NCI-H2196 treated with DMSO at 0.1 percent for 48 hours (cell line): ENCODE data around the gene FHAD1.
"Not testable (repeated sequence)": the region's sequence is repeated elsewhere in the genome, so short reads cannot be mapped to it uniquely, and the experiment has no call there.

Source experiments
- DNase-seq: peaks from one replicate; lab custom pipeline; 2025; ENCODE audit not compliant: unreplicated experiment; lab: John Stamatoyannopoulos, UW

FHAD1 gene

GRCh38 chr1:15303935-15304334, 56.9 kb downstream of the FHAD1 start:
- DNase-seq, result no peak

- no peak for DNase-seq
Measured at GRCh38 chr1:15304708-15305467, 57.9 kb downstream of the FHAD1 start.

- no peak for DNase-seq
Measured at GRCh38 chr1:15305468-15305770, 58.4 kb downstream of the FHAD1 start.

GRCh38 chr1:15306352-15306751, 59.3 kb downstream of the FHAD1 start:
- not testable (repeated sequence) for DNase-seq

- DNase-seq, result no peak
Measured at GRCh38 chr1:15308135-15308534, 61.1 kb downstream of the FHAD1 start.

- no peak for DNase-seq
Measured at GRCh38 chr1:15308621-15309027, 61.6 kb downstream of the FHAD1 start.

- DNase-seq, result no peak
Measured at GRCh38 chr1:15309687-15310086, 62.7 kb downstream of the FHAD1 start.

GRCh38 chr1:15310544-15310943, 63.5 kb downstream of the FHAD1 start:
- DNase-seq, result no peak

- no peak for DNase-seq
Measured at GRCh38 chr1:15311122-15311822, 64.2 kb downstream of the FHAD1 start.

GRCh38 chr1:15311880-15312279, 64.9 kb downstream of the FHAD1 start:
- no peak for DNase-seq

- DNase-seq, result no peak
Measured at GRCh38 chr1:15312626-15313411, 65.8 kb downstream of the FHAD1 start.

GRCh38 chr1:15314328-15315281, 67.6 kb downstream of the FHAD1 start:
- DNase-seq, result no peak

GRCh38 chr1:15315815-15316214, 68.8 kb downstream of the FHAD1 start:
- DNase-seq, result no peak

GRCh38 chr1:15316510-15316909, 69.5 kb downstream of the FHAD1 start:
- no peak for DNase-seq

GRCh38 chr1:15320267-15320666, 73.2 kb downstream of the FHAD1 start:
- no peak for DNase-seq

- DNase-seq, result no peak
Measured at GRCh38 chr1:15321601-15322000, 74.6 kb downstream of the FHAD1 start.

GRCh38 chr1:15322648-15323350, 75.8 kb downstream of the FHAD1 start:
- no peak for DNase-seq

GRCh38 chr1:15323351-15323988, 76.4 kb downstream of the FHAD1 start:
- peak; percentile 75 for DNase-seq

- DNase-seq, result no peak
Measured at GRCh38 chr1:15323989-15324868, 77.2 kb downstream of the FHAD1 start.
